ENCODE measurements around the gene ADCY2. TPM values are rescaled to one million over a fixed set of nuclear protein-coding genes. Genes with fewer than 3 reads are reported as not detected.

ADCY2 gene
- total RNA-seq, 2 experiments from 2014 or later = not detected

DNA sequence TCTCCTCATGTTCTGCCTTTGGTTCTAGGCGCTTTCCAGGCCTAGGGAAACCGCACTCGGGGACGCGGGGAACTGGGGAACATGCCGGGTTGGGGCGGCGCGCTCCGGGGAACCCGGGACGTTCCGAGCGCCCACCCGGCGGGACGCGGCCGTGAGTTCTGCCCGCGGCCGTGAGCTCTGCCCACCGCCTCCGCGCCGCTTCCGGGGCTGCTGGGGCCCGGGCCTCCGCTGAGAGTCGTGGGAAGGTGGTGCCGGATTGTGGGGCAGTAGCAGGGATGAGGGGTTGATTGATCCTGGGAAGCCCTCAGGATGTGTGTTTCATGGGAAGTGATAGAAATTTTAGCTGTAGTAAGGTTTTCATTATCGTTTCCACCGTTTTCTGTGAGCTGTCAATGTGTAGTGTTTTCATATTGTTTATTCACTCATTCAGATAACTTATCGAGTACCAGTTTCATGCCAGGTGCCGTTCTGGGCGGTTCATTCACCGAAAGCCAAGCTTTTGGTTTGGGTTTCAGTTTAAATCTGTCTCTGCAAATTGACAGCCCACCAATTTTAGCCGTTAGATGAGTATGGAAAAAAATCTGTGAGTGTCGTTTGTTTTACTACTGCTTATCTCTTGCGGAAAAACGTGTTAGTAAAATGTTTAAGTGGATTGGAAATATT is 473.7 kb downstream of the ADCY2 start:
- Mint-ChIP-seq H3K4me1 (peaks cover 80% of the 10 kb centered on the region), H3K36me3 (ENCODE audit: low read depth) (peaks cover 59% of the 10 kb centered on the region), H3K27me3 (no peaks in the 10 kb centered on the region), H3K27ac (peak overlapping the region; percentile 83), H3K4me3 (peak overlapping the region; percentile 99), H3K9me3 (no peaks in the 10 kb centered on the region)
- DNase-seq = peak; percentile 42
- POLR2A ChIA-PET = interaction anchor here (1.0 to 4.4 kb wide), 6 partner anchors 9 to 36 kb away, joined by 3 to 99 read pairs (median 4); partner anchors contain the start of gene CFAP90
- CTCF ChIA-PET = interaction anchor here (1.3 to 5.3 kb wide), 6 partner anchors 12 to 27 kb away, joined by 3 to 62 read pairs (median 4); no protein-coding TSS in a partner anchor

GRCh38 chr5:7871653-7872052 is 475.7 kb downstream of the ADCY2 start:
- Mint-ChIP-seq H3K27me3 (no peaks in the 10 kb centered on the region), H3K36me3 (ENCODE audit: low read depth) (peaks cover 59% of the 10 kb centered on the region), H3K4me1 (peaks cover 75% of the 10 kb centered on the region), H3K27ac (peak overlapping the region; percentile 94), H3K9me3 (no peaks in the 10 kb centered on the region), H3K4me3 (peak overlapping the region; percentile 99)
- ChIA-PET POLR2A (interaction anchor here (1.1 to 3.2 kb wide), 4 partner anchors 14 to 1238 kb away, joined by 3 to 38 read pairs (median 7); partner anchors contain the start of gene SRD5A1), CTCF (interaction anchor here (0.9 to 8.4 kb wide), 6 partner anchors 10 to 103 kb away, joined by 3 to 83 read pairs (median 5); partner anchors contain the start of gene CFAP90)
- DNase-seq = no peak

GRCh38 chr5:7872517-7873130 is 476.7 kb downstream of the ADCY2 start:
- Mint-ChIP-seq H3K27ac (peak overlapping the region; percentile 94), H3K27me3 (no peaks in the 10 kb centered on the region), H3K9me3 (no peaks in the 10 kb centered on the region), H3K36me3 (ENCODE audit: low read depth) (peaks cover 59% of the 10 kb centered on the region), H3K4me1 (peaks cover 73% of the 10 kb centered on the region), H3K4me3 (peak overlapping the region; percentile 52)
- ChIA-PET POLR2A (interaction anchor here (0.7 to 3.2 kb wide), 5 partner anchors 12 to 1239 kb away, joined by 3 to 38 read pairs (median 7); partner anchors contain the start of gene SRD5A1), CTCF (interaction anchor here (0.9 to 8.4 kb wide), 6 partner anchors 9 to 104 kb away, joined by 3 to 83 read pairs (median 5); partner anchors contain the start of gene CFAP90)
- DNase-seq = no peak

DNA sequence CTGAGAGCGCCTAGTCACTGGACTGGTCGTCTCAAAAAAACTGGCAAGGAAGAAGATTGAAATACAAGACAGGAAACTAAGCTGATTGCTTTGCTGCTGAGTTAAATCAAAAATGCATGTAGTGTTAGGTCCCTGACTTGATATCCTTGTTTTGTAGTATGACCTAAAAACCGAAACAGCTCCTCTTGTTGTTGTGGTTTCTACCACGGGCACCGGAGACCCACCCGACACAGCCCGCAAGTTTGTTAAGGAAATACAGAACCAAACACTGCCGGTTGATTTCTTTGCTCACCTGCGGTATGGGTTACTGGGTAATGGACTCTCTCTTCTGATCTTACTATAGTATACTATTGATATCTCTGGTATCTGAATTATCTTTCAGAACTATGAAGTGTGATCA is 477.3 kb downstream of the ADCY2 start:
- Mint-ChIP-seq H3K27ac (peak overlapping the region; percentile 94), H3K9me3 (no peaks in the 10 kb centered on the region), H3K4me1 (peaks cover 73% of the 10 kb centered on the region), H3K27me3 (no peaks in the 10 kb centered on the region), H3K4me3 (peak overlapping the region; percentile 52), H3K36me3 (ENCODE audit: low read depth) (peaks cover 64% of the 10 kb centered on the region)
- ChIA-PET POLR2A (interaction anchor here (2.5 to 3.2 kb wide), 2 partner anchors 14 to 16 kb away, joined by 11 to 38 read pairs; no protein-coding TSS in a partner anchor), CTCF (interaction anchor here (1.4 to 8.4 kb wide), 4 partner anchors 8 to 22 kb away, joined by 3 to 83 read pairs (median 30); partner anchors contain the start of gene CFAP90)
- peak; percentile 72 for DNase-seq

DNA sequence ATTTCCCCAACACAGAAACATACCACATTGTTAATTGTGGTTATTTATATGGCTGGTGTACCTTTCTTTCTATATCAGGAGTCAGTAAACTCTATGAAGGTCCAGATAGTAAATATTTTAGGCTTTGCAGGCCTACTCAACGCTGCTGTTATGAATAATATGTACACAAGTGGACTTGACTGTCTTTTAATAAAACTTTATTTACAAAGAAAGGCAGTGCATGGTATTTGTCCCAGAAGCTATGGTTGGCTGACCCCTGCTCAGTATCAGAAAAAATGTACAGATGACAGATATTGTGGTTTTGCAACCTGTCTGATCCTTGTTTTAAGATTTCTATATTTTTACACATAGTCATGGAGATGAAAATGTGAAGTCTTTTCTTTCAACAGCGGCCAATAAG is 478.7 kb downstream of the ADCY2 start:
- POLR2A ChIA-PET = no interaction called here
- CTCF ChIA-PET = interaction anchor here (6.2 to 8.4 kb wide), 2 partner anchors 12 to 16 kb away, joined by 54 to 83 read pairs; no protein-coding TSS in a partner anchor
- Mint-ChIP-seq H3K4me3 (no peak overlapping the region), H3K36me3 (ENCODE audit: low read depth) (peaks cover 72% of the 10 kb centered on the region), H3K4me1 (peaks cover 80% of the 10 kb centered on the region), H3K9me3 (no peaks in the 10 kb centered on the region), H3K27ac (no peak overlapping the region), H3K27me3 (no peaks in the 10 kb centered on the region)
- no peak for DNase-seq

DNA sequence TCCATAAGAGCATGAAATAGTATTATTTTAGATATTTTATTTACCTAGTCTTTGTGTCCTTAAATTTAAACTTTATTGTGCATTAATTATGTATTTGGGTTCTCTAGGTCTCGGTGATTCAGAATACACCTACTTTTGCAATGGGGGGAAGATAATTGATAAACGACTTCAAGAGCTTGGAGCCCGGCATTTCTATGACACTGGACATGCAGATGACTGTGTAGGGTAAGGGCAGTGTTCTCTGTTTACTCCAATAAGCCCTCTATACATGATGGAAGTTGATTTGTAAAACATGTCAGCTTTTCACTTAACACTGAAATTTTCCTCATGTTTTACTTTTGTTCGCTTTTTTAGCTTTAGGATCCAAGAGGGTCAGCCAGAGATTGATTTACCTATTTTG is 479.2 kb downstream of the ADCY2 start:
- Mint-ChIP-seq H3K36me3 (ENCODE audit: low read depth) (peaks cover 76% of the 10 kb centered on the region), H3K27ac (no peak overlapping the region), H3K4me3 (no peak overlapping the region), H3K4me1 (peaks cover 78% of the 10 kb centered on the region), H3K9me3 (no peaks in the 10 kb centered on the region), H3K27me3 (no peaks in the 10 kb centered on the region)
- POLR2A ChIA-PET = no interaction called here
- CTCF ChIA-PET = interaction anchor here (6.2 to 8.4 kb wide), 2 partner anchors 12 to 17 kb away, joined by 54 to 83 read pairs; no protein-coding TSS in a partner anchor
- no peak for DNase-seq

GRCh38 chr5:7876867-7877266 is 480.9 kb downstream of the ADCY2 start:
- no peaks in the 10 kb centered on the region for H3K9me3 Mint-ChIP-seq
- no peak overlapping the region for H3K27ac Mint-ChIP-seq
- H3K27me3 Mint-ChIP-seq = no peaks in the 10 kb centered on the region
- H3K4me1 Mint-ChIP-seq = peaks cover 67% of the 10 kb centered on the region
- H3K4me3 Mint-ChIP-seq = no peak overlapping the region
- ChIA-PET POLR2A (interaction anchor here (1.3 to 5.0 kb wide), 2 partner anchors 8 to 19 kb away, joined by 6 to 16 read pairs; partner anchors contain the start of genes FASTKD3 and MTRR), CTCF (interaction anchor here (6.2 to 8.4 kb wide), 2 partner anchors 10 to 19 kb away, joined by 54 to 83 read pairs; no protein-coding TSS in a partner anchor)
- DNase-seq = peak; percentile 35
- peaks cover 77% of the 10 kb centered on the region for H3K36me3 Mint-ChIP-seq (ENCODE audit: low read depth)

- H3K4me3 Mint-ChIP-seq = no peak overlapping the region
- CTCF ChIA-PET = interaction anchor here (0.7 to 8.4 kb wide), 3 partner anchors 9 to 1666 kb away, joined by 3 to 83 read pairs (median 6); no protein-coding TSS in a partner anchor
These were observed 481.9 kb downstream of the ADCY2 start for GRCh38 chr5:7877851-7878250.

GRCh38 chr5:7878381-7878873 is 482.5 kb downstream of the ADCY2 start:
- Mint-ChIP-seq H3K36me3 (ENCODE audit: low read depth) (peaks cover 82% of the 10 kb centered on the region), H3K4me3 (no peak overlapping the region)
- CTCF ChIA-PET = interaction anchor here (0.9 to 8.4 kb wide), 3 partner anchors 9 to 21 kb away, joined by 4 to 83 read pairs (median 6); partner anchors contain the start of genes FASTKD3 and MTRR

More at GRCh38 chr5:7877851-7878250, 481.9 kb downstream of the ADCY2 start:
- no peaks in the 10 kb centered on the region for H3K9me3 Mint-ChIP-seq
- POLR2A ChIA-PET = interaction anchor here (5.0 kb wide), 1 partner anchor 9 kb away, joined by 16 read pairs; the partner anchor contains the start of genes FASTKD3 and MTRR
- DNase-seq = no peak
- peaks cover 59% of the 10 kb centered on the region for H3K4me1 Mint-ChIP-seq
- H3K27me3 Mint-ChIP-seq = no peaks in the 10 kb centered on the region
- H3K36me3 Mint-ChIP-seq (ENCODE audit: low read depth) = peaks cover 78% of the 10 kb centered on the region
- H3K27ac Mint-ChIP-seq = no peak overlapping the region

More at GRCh38 chr5:7878381-7878873, 482.5 kb downstream of the ADCY2 start:
- POLR2A ChIA-PET = interaction anchor here (5.0 kb wide), 1 partner anchor 10 kb away, joined by 16 read pairs; the partner anchor contains the start of genes FASTKD3 and MTRR
- Mint-ChIP-seq H3K9me3 (no peaks in the 10 kb centered on the region), H3K4me1 (peaks cover 54% of the 10 kb centered on the region), H3K27me3 (no peaks in the 10 kb centered on the region), H3K27ac (no peak overlapping the region)
- no peak for DNase-seq

Measured in activated CD4-positive, alpha-beta memory T cell treated with anti-CD3 and anti-CD28 coated beads, Interleukin-2, amount 10 ng/mL, durations not matched to agents 7 days and 5 days (primary cell).